MM.1S (cell line): Measurements from ENCODE around the gene NAT9.

Experiments
- CTCF ChIP-seq: fragments of 300-600 bp; sonication (generic); IDR thresholded peaks from 2 replicates; pipeline ENCODE4 v1.5.1; 2016; ENCODE audit warnings: antibody characterized with exemption, low read length, mixed read lengths
- EZH2 ChIP-seq: fragments of 300-600 bp; sonication (generic); optimal IDR thresholded peaks from 2 replicates; pipeline ENCODE3; 2017; ENCODE audit warnings: low read depth, mild to moderate bottlenecking, antibody characterized with exemption, low read length, mixed read lengths

- TF ChIP-seq CTCF, result no peak
- no peak for TF ChIP-seq EZH2
These were observed 24.4 kb upstream of the NAT9 start for GRCh38 chr17:74800531-74800930.
